HG03108 (cell line): Measurements from ENCODE around the gene STK32C.
"Not testable (repeated sequence)": the region's sequence is repeated elsewhere in the genome, so short reads cannot be mapped to it uniquely, and the experiment has no call there.

Experiments used
- ATAC-seq: cut with Tn5 transposase; IDR thresholded peaks from one replicate; pipeline ENCODE4 v1.9.1; 2021; ENCODE audit warnings: moderate library complexity; ENCODE audit not compliant: unreplicated experiment

STK32C gene

DNA sequence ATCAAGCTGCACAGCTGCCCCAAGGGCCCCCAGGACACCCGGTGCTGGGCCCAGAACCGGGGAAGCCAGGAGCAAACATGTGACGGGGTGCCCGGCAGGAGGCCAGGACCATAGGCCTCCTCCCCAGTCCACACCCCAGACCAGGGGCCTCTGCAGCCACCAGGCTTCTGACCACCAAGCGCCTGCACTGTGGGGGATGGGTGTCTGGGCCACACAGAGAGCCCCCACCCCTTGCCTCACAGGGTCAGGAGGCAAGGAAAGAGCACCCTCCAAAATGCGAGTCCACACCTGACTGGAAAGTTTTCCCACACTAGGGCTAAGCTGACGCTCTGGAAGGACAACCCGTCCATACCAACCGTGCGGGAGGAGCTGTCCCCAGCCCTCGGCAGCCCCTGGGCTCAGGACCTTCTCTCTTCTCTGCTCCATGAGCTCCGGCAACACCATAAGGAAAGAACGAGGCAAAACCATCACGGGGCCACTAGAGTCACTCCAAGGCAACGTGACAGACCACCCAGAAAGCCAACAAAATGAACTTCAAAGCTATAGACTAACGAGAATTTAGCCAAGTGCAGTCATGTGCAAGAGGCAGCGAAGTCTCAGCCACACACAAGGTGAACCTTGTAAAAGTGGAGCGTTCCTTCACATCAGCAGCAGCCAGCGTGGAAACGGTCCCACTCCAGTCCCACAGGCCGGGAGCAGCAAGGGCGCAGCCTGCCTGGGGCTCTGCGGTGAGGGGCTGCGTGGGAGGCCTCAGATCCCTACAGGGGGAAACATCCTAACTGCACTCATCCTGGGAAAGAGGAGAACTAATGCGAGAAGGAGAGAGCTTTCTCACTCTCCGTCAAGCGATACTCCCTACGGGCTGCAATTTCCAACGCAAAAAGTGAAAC is 5.1 kb downstream of the STK32C start:
- ATAC-seq = no peak

DNA sequence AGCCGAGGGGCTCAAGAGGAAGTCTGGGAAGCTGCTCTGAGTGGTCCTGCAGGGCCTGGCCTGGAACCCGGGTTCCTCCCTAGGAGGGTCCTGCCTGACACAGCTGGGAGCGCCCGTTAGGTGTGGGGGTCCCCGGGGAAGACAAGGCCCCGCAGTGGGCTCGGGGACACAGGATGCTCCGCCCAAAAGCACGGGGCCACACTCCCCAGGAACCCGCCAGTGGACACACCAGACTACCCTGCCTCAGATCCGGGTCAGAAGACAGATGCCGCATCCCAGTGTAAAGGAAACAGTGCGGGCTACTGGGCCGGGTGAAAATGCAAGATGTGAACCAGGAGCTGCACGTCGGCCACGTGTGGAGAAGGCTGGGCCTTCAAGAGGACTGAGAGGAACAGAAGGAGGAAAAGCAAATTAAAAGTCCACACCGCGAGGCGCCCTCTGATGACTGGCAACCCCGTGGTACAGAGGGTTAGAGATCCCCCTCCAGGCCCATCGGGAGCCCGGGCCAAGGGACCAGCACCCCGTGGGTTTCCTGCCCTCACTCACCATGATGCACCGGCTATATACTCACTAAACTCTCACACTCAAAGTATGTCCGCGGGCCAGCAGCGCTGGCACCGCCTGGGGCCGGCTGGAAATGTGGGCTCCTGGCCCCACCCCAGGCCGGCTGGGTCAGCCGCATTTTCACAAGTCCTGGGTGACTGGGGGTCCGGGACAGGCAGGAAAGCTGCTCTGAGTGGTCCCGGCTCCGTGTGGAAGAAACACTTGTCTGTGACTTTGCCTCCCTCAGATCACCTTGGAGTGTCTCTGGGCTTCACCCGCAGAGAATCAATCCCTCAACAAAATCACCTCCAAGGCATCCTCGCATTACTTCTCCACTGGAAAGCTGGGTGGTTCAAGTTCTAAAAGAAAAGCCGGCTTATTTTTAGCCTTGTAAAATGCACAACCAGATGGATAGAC is 6.1 kb downstream of the STK32C start:
- no peak for ATAC-seq

GRCh38 chr10:132300582-132300981 is 7.2 kb downstream of the STK32C start:
- no peak for ATAC-seq

DNA sequence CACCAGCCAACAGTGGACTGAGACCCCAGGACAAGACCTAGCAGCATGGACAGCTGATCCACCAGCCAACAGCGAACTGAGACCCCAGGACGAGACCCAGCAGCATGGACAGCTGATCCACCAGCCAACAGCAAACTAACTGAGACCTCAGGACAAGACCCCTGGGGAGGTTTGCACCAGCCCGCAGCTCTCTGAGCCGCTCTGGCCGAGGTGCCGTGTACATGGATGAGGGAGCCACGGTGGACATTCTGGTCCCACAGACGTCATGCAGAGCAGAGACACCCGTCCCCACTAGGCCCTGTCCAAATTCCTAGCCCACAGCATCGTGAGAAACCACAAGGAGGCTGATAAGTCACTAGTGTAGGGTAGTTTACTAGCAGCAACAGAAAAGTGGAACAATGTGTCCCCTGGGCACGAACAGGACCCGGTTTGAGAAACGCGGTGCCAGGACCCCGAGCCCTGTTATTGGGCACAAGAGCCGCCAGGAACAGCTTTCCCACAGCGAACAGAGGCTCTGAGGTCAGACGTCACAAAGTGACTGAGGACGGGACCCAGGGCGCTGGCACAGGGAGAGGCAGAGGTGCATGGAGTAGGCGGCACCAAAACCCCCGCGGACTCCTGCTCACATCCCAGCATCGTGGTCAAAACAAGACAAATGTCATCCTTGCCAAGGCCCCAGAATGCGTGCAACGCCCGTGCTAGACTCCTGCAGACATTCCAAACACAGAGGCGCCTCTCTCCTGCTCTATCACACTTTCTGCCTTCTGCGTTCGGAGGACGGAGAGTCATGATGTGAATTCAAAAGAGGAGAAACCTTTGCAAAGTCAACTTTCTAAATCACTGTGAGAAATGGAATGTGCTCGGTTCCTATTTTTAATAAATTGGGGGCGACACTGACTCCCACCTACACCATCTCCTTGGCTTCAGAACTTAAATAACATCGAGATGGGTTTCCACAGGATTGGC is 8.1 kb downstream of the STK32C start:
- ATAC-seq = no peak

GRCh38 chr10:132298038-132298881 is 9.5 kb downstream of the STK32C start:
- ATAC-seq = no peak

DNA sequence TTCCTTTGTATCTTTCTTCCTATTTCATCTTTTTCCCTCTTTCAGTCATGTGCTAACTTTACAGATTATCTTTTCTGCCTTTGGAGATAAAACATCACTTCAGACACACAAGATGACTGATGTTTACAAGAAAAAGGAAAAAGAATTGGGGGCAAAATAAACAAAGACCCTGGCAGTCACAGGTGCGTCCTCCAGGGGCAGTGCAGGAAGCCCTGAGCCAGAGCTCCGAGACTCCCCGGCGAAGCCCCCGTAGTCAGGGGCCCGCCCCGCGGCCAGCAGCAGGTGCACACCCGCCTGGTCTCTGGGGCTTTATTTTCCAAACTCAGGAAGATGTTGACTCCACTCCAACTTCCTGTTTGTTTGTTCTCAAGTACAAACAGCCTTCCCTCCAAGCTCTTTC is 10.2 kb downstream of the STK32C start:
- no peak for ATAC-seq

GRCh38 chr10:132296666-132297443 is 10.9 kb downstream of the STK32C start:
- ATAC-seq = no peak

GRCh38 chr10:132295481-132295880 is 12.3 kb downstream of the STK32C start:
- ATAC-seq = not testable (repeated sequence)

DNA sequence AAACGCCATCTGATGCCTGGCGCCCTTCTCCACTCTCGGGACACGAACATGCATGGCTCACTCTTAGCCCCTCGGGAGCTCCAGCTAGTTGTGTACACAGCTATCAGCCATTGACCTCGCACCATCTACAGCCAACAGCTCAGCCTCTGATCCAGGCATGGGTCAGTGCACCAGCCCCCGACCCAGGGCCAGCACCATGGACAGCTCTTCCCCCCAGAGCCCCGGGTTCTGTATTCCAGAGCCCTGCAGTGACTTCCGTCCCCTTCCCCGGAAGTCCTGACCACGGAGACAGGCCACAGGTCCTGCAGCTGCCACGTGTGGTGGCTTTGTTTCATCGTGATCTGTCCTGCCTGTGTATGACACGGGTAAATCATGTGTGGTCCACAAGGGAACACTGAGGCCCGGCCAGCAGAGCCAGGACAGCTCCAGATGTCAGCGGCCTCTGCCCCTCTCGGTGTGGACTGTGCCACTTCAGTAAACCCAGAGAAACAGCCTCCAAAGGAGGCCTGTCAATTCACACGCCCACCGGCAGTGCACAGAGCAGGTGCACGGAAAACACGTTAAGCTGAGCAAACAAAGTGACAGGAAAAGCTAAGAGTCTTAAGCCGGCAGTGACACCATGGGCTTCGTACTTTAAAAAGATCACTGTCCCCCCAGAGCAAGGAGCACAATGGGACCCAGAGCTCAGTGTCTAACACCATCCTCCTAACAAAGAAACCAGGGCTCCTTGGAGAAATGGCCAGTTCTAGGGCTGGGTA is 13.0 kb downstream of the STK32C start:
- ATAC-seq = no peak

DNA sequence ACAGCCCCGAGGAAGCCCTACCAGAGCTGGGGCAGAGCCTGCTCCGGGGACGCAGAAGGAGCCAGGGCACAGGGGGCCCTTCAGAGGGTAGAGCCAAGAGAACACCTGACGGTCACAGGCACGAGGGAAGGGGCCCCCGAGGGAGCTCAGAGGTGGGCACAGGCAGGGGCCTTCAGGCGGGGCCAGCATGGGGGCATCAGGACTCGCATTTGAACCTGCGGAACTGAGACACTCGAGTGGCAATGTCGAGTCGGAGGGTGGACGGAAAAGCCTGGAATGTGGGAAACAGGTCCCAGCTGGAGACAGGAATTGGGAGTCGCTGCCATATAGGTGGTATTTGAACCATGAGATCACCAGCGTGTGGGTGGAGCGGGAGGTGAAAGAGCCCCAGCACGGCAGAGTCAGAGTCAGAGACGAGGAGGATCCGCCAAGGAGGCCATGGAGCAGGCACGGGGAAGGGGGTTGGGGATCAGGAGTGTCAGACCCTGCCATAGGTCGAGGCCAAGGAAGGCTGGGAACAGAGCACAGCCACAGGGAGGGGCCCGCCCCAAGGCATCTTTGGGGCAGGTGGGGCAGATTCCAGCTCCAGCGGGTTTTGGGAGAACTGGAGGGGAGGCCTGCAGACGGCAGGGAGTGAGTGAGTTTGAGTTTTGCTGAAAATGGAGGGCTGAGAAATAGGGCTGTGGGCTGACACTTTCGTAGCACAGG is 13.8 kb downstream of the STK32C start:
- no peak for ATAC-seq

- ATAC-seq = no peak
Observed at GRCh38 chr10:132293201-132293812, 14.4 kb downstream of the STK32C start.

GRCh38 chr10:132292287-132293200 is 15.2 kb downstream of the STK32C start:
- no peak for ATAC-seq

DNA sequence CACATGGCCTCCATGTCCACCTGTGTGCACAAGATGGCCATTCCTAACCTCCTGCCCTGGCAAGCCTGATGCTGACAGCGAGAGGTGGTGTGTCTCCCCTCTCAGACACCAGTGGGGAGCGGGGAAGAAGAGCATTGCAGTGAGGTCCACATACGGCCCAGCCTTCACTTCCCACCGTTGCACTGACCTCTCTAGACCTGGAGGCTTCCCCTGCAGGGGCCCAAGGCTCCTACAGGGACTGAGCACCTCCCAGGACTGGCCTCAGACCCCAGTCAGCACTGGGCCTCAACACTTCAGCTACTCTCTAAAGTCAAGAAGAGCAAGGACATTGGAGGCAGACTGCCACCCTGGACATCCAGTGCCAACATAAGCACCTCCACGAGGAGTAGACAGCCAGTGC is 15.9 kb downstream of the STK32C start:
- ATAC-seq = no peak

GRCh38 chr10:132290631-132291030 is 17.1 kb downstream of the STK32C start:
- no peak for ATAC-seq

DNA sequence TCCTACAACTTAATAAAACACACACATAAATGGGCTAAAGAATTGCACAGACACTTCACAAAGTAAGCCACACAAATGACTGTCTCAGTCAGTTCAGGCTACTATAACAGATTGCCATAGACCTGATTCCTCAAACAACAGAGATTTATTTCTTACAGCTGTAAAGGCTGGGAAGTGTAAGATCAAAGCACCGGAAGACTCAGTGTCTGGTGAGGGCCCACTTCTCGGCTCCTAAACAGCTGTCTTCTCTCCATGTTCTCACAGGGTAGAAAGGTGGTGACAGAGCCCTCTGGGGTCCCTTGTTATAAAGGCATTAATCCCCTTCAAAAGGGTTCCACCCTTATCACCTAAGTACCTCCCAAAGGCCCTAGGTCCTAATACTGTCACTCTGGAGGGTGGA is 18.3 kb downstream of the STK32C start:
- no peak for ATAC-seq
